SU-DHL-6 (cell line): ENCODE measurements around the gene KIF5C.

ENCODE experiments used
- CTCF ChIP-seq: fragments of 200-600 bp; sonication (generic); IDR thresholded peaks from one replicate; pipeline ENCODE4 v1.5.1; 2017; ENCODE audit warnings: antibody characterized with exemption, mild to moderate bottlenecking, low read length, moderate library complexity; ENCODE audit not compliant: insufficient read depth, poor library complexity, severe bottlenecking
- EZH2phosphoT487 ChIP-seq: fragments of 200-600 bp; sonication (generic), shearing (Covaris generic); conservative IDR thresholded peaks from 2 replicates; pipeline ENCODE4 v1.6.1; 2018; ENCODE audit warnings: mild to moderate bottlenecking, antibody characterized with exemption, low read length, moderate library complexity, mixed read lengths

DNA sequence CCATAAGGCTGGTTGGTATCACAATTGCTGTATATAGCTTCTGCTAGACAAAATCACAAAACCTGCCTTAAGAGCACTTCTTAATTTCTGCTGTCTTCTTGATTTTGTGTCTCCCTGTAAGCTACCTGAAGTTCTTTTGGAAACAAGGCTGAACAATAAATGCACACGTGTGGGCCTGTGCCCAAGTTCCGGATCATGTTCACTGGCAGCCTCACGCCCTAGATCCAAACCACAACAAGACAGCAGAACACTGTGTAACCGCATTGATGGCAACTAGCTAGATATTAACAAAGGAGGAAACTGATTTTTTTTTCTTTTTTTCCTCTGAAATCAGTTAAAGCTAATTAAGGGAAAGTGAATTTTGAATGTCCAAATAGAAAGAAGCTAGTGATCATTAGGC, 82.0 kb downstream of the KIF5C start:
- no peak for TF ChIP-seq CTCF
- TF ChIP-seq EZH2phosphoT487, result no peak
